OCI-LY3 (cell line): ENCODE measurements around the gene RABL6.

ENCODE experiments used
- CTCF ChIP-seq: fragments of 200-600, 300-600 bp; sonication (generic); IDR thresholded peaks from 2 replicates; pipeline ENCODE4 v1.5.1; 2014; ENCODE audit warnings: antibody characterized with exemption, low read length, low read depth
- EZH2phosphoT487 ChIP-seq: fragments of 200-600 bp; shearing (Covaris generic); IDR thresholded peaks from 2 replicates; pipeline ENCODE4 v1.6.1; 2018; ENCODE audit warnings: antibody characterized with exemption, mixed run types, low read depth

GRCh38 chr9:136779808-136780207 lies 27.9 kb upstream of the RABL6 start:
- no peak for TF ChIP-seq EZH2phosphoT487
- no peak for TF ChIP-seq CTCF
